ENCODE results near the gene MICAL1. TPM values are rescaled to one million over a fixed set of nuclear protein-coding genes. Genes with fewer than 3 reads are reported as not detected.

Gene MICAL1
- total RNA-seq, 1 experiment from 2014 or later = 92.9 TPM

DNA sequence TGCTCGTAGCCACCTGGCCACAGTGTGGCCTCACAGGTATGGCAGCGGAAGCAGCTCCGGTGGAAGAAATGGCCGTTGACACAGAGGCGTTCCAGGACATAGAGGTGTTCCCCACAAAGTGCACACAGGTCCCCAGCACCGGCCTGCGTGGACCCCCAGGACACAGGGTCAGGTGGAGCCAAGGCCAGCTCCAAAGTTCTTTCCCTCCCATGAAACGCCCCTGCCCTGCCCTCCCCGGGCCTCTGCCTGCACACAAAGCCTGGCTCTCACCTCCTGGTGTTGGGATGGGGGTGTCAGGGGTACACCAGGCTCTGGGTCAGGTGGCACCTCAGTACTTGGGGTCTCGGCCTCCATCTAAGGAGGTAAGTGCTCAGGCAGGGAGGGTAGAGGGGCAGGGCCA lies 8.5 kb downstream of the MICAL1 start:
- H3K79me1 ChIP-seq (ENCODE audit: insufficient read depth, low read depth, low read length, poor library complexity, severe bottlenecking) = no peaks in the 10 kb centered on the region
- no peak overlapping the region for H2AK5ac ChIP-seq (ENCODE audit: insufficient read length, low read length)
- no CpG with 5 or more reads among the region's 10 CpGs for WGBS (ENCODE audit: extremely low coverage, insufficient read length, low lambda C conversion rate)
- Mint-ChIP-seq H3K9me3 (no peaks in the 10 kb centered on the region; a peak in 1 of 5 replicates), H3K27ac (no peak overlapping the region), H3K36me3 (ENCODE audit: insufficient read depth in 1 of 3, low read depth in 3 of 3) (peaks cover 28 to 77% (median 59%) of the 10 kb centered on the region in 3 experiments), H3K27me3 (ENCODE audit: low read depth) (no peaks in the 10 kb centered on the region), H3K4me3 (no peak overlapping the region), H3K4me1 (peaks cover 3 to 4% of the 10 kb centered on the region in 2 experiments)
- H2BK5ac ChIP-seq (ENCODE audit: insufficient read length, low read length) = no peak overlapping the region
- H2BK15ac ChIP-seq (ENCODE audit: low read depth, low read length) = no peak overlapping the region
- H3K9me3 ChIP-seq (ENCODE audit: control insufficient read depth, low read depth, low read length) = no peaks in the 10 kb centered on the region
- H2BK120ac ChIP-seq (ENCODE audit: low read depth, low read length, poor library complexity, severe bottlenecking) = no peak overlapping the region
- no peak overlapping the region for H3K23ac ChIP-seq (ENCODE audit: insufficient read length, low read depth, low read length)
- H3K9ac ChIP-seq (ENCODE audit: extremely low read depth, insufficient read length, low read length) = no peak overlapping the region
- no peaks in the 10 kb centered on the region for H4K20me1 ChIP-seq (ENCODE audit: control insufficient read depth, insufficient read depth, insufficient read length)
- no peak for DNase-seq
- H3K4me2 ChIP-seq (ENCODE audit: insufficient read depth, insufficient read length, low read length) = no peak overlapping the region
- H3K14ac ChIP-seq (ENCODE audit: insufficient read depth, low read length) = no peak overlapping the region
- H3K4ac ChIP-seq (ENCODE audit: low read depth, low read length) = no peak overlapping the region
- no peaks in the 10 kb centered on the region for H3K23me2 ChIP-seq (ENCODE audit: insufficient read length, low read depth, low read length, poor library complexity, severe bottlenecking)
- H3K4me1 ChIP-seq (ENCODE audit: insufficient read depth, low read length) = no peaks in the 10 kb centered on the region
- H3K27me3 ChIP-seq (ENCODE audit: insufficient read depth, low read length) = no peaks in the 10 kb centered on the region
- H2AFZ ChIP-seq (ENCODE audit: low read length) = no peak overlapping the region
- no peak overlapping the region for H4K8ac ChIP-seq (replicated peaks; ENCODE audit: insufficient read length, low read depth, low read length)
- no peak overlapping the region for H3K18ac ChIP-seq (ENCODE audit: insufficient read length, low read depth, low read length)
- H2BK20ac ChIP-seq (ENCODE audit: low read depth, low read length, poor library complexity, severe bottlenecking) = no peak overlapping the region
- no peak overlapping the region for H2BK12ac ChIP-seq (ENCODE audit: insufficient read length, low read depth, low read length)
- no peak overlapping the region for H4K5ac ChIP-seq (ENCODE audit: insufficient read length, low read depth, low read length)
- H4K91ac ChIP-seq (ENCODE audit: insufficient read length, low read depth, low read length) = no peak overlapping the region
- no peaks in the 10 kb centered on the region for H3K79me2 ChIP-seq (ENCODE audit: insufficient read depth, low read length)
- no peak for TF ChIP-seq CTCF (conservative IDR thresholded peaks at IDR 0.05)
- no peak overlapping the region for H3T11ph ChIP-seq (ENCODE audit: low read length)
- no peak overlapping the region for H3K56ac ChIP-seq (ENCODE audit: insufficient read length, low read depth, low read length)
- H3K27ac ChIP-seq (ENCODE audit: insufficient read length, low read depth, low read length) = no peak overlapping the region

All from H9 (cell line).